Gastroesophageal sphincter (tissue), 3 donors: ENCODE results near the gene CEP63.

ENCODE experiments used
- EP300 ChIP-seq: sonication (generic); formaldehyde crosslinking; IDR thresholded peaks from one replicate; pipeline ENCODE4 v1.6.1; 2017; ENCODE audit warnings: antibody characterized with exemption, mild to moderate bottlenecking
- POLR2A ChIP-seq, 2 donors: fragments of 450-650 bp; IDR thresholded peaks; one replicate each; pipeline ENCODE4 v1.6.1; 2017; ENCODE audit warnings: antibody characterized with exemption in 2 of 2, mild to moderate bottlenecking in 2 of 2, moderate library complexity in 1 of 2
- TF ChIP-seq, protein P1 (sequence below), 4 experiments: fragments of 200-600 bp in 2 of 4; fragments of 450-650 bp in 2 of 4; sonication (generic) in 1 of 4; IDR thresholded peaks; one replicate each; pipeline ENCODE4 v1.5.1; 2017 to 2019; ENCODE audit warnings: antibody characterized with exemption in 4 of 4, mild to moderate bottlenecking in 2 of 4, moderate library complexity in 2 of 4

- TF ChIP-seq POLR2A (IDR thresholded peaks at IDR 0.05) (no peak), EP300 (no peak)
- TF ChIP-seq, protein P1, sequence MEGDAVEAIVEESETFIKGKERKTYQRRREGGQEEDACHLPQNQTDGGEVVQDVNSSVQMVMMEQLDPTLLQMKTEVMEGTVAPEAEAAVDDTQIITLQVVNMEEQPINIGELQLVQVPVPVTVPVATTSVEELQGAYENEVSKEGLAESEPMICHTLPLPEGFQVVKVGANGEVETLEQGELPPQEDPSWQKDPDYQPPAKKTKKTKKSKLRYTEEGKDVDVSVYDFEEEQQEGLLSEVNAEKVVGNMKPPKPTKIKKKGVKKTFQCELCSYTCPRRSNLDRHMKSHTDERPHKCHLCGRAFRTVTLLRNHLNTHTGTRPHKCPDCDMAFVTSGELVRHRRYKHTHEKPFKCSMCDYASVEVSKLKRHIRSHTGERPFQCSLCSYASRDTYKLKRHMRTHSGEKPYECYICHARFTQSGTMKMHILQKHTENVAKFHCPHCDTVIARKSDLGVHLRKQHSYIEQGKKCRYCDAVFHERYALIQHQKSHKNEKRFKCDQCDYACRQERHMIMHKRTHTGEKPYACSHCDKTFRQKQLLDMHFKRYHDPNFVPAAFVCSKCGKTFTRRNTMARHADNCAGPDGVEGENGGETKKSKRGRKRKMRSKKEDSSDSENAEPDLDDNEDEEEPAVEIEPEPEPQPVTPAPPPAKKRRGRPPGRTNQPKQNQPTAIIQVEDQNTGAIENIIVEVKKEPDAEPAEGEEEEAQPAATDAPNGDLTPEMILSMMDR (IDR thresholded peaks at IDR 0.05) = no peak
These were observed 21.7 kb upstream of the CEP63 start for GRCh38 chr3:134464064-134464688.
